CD4-positive, alpha-beta T cell treated with Interleukin-6 at 100 ng/mL for 8 hours (primary cell): ENCODE measurements around the gene CYP19A1.

Experiments used
- DNase-seq: peaks from one replicate; pipeline ENCODE4 v3.0.0-alpha.2; 2020; ENCODE audit warnings: mixed read lengths, low spot score

Gene CYP19A1

GRCh38 chr15:51359981-51360380 is 21.6 kb upstream of the CYP19A1 start:
- no peak for DNase-seq

DNA sequence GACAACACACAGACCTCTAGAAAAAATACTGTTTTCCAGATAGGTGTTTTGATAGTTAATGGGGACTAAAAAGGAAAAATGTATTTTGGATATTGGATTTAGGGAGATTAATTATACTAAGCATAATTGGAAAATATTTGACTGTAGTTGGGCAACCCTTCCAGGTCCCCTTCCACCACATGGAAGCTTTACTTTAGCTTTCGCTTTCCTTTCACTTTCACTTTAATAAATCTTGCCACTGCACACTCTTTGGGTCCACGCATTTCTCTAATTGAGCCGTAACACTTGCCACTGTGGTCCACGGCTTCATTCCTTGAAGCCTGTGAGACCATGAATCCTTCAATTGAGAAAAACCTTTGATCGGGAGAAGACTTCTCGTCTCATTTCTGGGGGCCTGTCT is 18.6 kb upstream of the CYP19A1 start:
- no peak for DNase-seq

DNA sequence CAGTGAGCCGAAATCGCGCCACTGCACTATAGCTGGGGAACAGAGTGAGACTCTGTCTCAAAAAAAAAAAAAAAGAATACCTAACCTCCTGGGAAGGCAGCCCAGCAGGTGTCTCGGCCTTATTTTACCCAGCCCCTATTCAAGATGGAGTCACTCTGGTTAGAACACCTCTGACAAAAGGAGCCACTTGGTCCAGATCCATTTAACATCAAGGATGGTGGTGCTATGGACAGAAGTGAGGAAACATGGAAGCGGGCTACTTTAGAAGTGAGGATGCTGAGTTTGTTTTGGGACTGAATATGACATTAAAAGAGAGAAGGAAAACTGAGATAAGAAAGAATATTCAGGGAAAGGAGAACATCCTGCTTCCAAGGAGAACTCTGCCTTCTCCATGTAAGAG is 17.8 kb upstream of the CYP19A1 start:
- DNase-seq: no peak

DNA sequence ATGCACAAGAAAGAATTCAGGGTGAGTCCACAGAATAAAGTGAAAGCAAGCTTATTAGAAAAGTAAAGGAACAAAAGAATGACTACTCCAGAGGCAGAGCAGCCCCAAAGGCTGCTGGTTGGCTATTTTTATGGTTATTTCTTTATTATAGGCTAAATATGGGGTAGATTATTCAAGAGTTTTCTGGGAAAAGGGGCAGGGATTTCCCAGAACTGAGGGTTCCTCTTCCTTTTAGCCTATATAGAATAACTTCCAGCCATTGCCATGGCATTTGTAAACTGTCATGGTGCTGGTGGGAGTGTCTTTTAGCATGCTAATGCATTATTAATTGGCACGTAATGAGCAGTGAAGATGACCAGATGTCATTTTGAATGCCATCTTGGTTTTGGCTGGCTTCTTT is 16.7 kb upstream of the CYP19A1 start:
- no peak for DNase-seq

DNA sequence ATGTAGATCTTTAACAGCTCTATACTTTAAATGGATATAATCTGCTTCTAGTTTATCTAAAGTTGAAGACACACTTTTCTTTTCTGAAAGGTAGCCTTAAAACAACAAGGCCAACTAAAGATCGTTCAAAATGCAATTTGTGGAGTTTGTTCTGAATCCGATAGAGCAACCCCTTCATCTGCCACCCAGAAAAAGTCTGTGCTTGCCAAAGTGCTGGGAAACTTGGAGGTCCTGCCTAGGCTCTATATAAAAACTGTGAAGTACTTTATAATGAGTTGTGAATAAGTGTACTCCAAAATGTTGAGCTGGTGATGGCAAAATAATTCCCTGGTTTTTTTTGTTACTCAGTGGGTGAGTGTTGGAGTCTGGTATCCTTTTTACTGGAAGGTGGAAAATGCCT is 15.6 kb upstream of the CYP19A1 start:
- no peak for DNase-seq

DNA sequence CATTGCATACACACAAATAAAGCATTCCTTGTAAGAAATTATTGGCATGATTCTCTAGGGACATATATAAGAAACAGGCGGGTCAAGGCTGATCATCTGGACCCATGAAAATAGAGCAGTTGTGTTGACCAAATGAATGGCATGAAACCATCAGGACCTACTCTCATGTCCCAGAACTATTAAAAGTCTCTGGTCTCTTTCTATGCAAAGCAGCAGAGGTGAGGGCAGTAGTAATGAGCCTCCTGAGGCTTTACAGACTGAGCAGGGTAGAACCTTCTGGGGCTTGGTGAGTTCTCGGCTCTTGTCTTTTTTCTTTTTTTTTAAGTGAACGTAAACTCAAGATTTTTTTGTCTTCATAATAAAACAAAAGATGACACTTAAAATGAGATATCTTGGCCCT is 12.3 kb upstream of the CYP19A1 start:
- DNase-seq: no peak

- DNase-seq: no peak
These were observed 10.9 kb upstream of the CYP19A1 start for GRCh38 chr15:51349156-51349844.

GRCh38 chr15:51348688-51349087 is 10.3 kb upstream of the CYP19A1 start:
- DNase-seq: no peak

DNA sequence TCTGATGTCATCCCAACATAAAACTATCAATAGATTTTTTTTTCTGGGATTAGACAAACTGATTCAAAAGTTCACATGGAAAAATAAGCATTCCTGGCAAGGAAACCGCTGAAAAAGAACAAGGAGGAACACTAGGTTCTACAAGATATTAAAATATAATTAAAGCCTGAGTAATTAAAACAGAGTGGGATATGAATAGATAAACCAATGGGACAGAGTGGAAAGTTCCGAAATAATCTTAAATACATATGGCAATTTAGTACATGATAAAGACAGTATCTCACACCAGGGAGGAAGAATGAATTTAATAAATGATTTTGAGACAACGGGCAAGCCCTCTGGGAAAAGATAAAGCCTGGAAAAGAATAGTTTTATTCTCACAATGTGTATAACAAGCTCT is 7.7 kb upstream of the CYP19A1 start:
- no peak for DNase-seq

DNA sequence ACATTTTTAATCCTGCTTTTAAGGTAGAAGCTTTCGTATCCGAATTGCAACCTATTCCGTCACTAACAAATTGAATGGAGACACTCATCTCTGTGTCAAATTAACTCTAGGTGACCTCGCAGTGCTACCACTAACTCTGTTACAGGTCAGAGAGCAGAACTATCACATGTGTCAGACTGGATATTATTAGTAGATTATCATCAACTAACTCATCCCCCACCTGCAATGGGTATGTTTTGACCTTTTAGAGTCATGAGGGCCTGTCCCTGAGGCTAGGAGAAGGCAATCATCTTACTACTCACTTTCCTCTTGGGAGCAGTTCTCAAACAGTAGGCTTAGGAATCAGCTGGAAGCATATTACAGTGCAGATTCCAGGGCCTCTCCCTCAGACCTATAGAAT is 5.1 kb upstream of the CYP19A1 start:
- no peak for DNase-seq

DNA sequence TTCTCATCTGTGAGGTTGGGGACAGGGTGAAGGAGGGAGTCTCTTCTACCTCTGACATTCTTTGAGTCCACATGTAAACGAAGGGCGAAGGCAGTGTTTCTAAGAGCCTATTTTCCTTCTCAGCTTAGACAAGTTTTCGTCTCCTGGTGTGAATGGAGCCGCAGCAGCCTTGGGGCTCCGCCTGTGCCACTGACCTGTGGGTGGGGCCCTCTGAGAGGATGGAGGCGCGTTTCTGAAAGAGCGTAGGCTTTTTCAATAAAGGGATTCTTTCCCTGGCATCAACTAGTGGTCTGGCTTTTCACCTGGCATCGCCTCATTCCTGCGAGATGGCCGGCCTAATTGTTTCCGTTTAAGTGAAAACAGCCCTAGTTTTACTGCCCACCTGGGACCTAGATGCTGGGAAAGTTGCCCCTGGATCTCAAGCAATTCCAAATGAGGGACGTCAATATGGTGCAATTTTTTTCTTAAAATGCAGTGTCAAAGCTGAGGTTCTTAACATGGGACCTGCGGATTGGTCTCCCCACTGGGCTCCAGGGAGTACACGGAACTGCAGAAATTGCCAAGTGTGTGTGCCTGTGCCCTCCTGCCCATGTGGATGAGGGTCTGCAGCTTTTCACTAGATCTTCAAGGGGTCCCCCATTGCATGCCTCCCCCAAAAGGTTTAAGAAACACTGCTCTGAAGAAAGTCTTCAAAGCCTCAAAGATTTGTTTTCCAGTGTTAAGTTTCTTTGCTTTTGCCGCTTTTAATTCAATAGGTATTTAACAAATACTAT is 4.0 kb upstream of the CYP19A1 start:
- no peak for DNase-seq

GRCh38 chr15:51341366-51342226 is 3.2 kb upstream of the CYP19A1 start, which contains the start of gene GLDN:
Gene GLDN, plus strand, starts transcription at chr15:51341655. Its CDS starts 30 bp downstream, at chr15:51341685.
- no peak for DNase-seq

- DNase-seq: no peak
These were observed 2.6 kb downstream of the CYP19A1 start for GRCh38 chr15:51335538-51336410.

- no peak for DNase-seq
These were observed 3.3 kb downstream of the CYP19A1 start for GRCh38 chr15:51335087-51335486.

DNA sequence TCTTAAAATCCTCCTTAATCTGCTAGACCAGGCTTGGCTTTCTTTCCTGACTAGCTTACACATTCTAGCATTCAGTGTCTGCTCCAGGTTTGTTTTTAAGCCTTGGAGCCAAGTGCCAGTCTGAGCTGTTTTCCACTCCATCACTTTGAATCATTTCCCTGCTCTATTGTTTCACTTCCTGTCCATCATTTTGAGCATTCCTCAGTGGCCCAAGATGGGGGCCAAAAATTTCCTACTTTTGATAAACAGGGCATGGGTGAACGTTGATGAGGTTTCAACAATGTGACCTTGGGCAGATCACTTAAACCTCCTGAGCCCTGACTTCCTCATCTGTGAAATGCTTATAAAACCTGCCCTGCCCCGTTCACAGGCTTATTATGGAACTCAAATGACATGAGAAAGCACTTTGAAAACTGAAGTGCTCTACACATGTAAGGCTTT is 4.4 kb downstream of the CYP19A1 start:
- DNase-seq: no peak

DNA sequence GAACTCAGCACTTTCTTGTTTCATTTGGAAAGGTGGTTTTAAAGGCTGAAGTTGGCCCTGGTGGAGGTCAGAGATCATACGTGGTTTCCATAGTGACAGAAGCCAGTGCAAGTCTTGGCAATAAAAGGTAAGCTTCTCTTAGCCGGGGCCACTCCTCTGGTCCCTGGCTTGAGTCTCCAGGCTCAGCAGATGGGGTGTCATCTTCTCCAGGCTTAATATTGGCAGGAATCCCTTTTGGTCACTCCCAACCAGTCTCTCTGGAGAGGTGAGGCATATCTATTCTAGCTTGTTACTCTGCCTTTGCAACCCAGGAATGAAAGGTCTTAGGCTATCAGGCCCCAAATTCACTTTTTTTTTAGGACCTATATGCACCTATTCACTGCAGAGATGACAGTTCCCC is 4.8 kb downstream of the CYP19A1 start:
- DNase-seq: no peak

GRCh38 chr15:51332206-51333147 is 5.9 kb downstream of the CYP19A1 start:
- DNase-seq: no peak

DNA sequence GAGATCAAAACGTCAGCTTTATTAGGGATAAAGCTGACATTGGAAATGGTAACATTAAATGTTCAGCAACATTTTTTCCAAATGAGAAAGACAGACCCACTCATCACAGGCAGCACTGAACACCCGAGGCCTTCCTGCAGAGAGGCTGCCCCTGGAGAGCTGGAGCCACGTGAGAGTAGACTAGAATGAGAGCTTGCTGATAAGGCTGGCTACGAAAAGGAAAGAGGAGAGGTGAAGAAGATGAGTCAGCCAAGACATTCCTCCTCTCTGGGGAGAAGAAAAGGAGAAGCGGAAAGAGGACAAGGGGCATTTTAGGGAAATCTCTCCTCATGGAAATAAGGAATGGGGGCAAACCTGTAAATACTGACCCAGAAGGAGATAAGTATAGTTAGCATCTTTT is 7.3 kb downstream of the CYP19A1 start:
- no peak for DNase-seq

- DNase-seq: no peak
These were observed 9.5 kb downstream of the CYP19A1 start for GRCh38 chr15:51328926-51329325.

- no peak for DNase-seq
These were observed 11.3 kb downstream of the CYP19A1 start for GRCh38 chr15:51327081-51327480.
